ENCODE results near the gene TENM4.

TENM4 gene

GRCh38 chr11:78855116-78855515 is 585.7 kb downstream of the TENM4 start:
- Mint-ChIP-seq H3K36me3 (no peaks in the 10 kb centered on the region), H3K9me3 (ENCODE audit: low read depth) (no peaks in the 10 kb centered on the region), H3K27ac (no peak overlapping the region), H3K4me1 (ENCODE audit: low read depth) (no peaks in the 10 kb centered on the region), H3K27me3 (no peaks in the 10 kb centered on the region), H3K4me3 (no peak overlapping the region)

- Mint-ChIP-seq H3K27me3 (peaks cover 2% of the 10 kb centered on the region), H3K4me1 (ENCODE audit: low read depth) (no peaks in the 10 kb centered on the region), H3K36me3 (no peaks in the 10 kb centered on the region), H3K4me3 (no peak overlapping the region), H3K9me3 (ENCODE audit: low read depth) (no peaks in the 10 kb centered on the region), H3K27ac (no peak overlapping the region)
Measured at GRCh38 chr11:78853521-78853920, 587.3 kb downstream of the TENM4 start.

- Mint-ChIP-seq H3K27ac (no peak overlapping the region), H3K4me1 (ENCODE audit: low read depth) (no peaks in the 10 kb centered on the region), H3K9me3 (ENCODE audit: low read depth) (no peaks in the 10 kb centered on the region), H3K36me3 (no peaks in the 10 kb centered on the region), H3K27me3 (peaks cover 4% of the 10 kb centered on the region), H3K4me3 (no peak overlapping the region)
Measured at GRCh38 chr11:78851878-78852586, 588.8 kb downstream of the TENM4 start.

GRCh38 chr11:78850078-78850477 is 590.8 kb downstream of the TENM4 start:
- Mint-ChIP-seq H3K36me3 (no peaks in the 10 kb centered on the region), H3K4me1 (ENCODE audit: low read depth) (no peaks in the 10 kb centered on the region), H3K4me3 (no peak overlapping the region), H3K27ac (no peak overlapping the region), H3K27me3 (peaks cover 4% of the 10 kb centered on the region), H3K9me3 (ENCODE audit: low read depth) (no peaks in the 10 kb centered on the region)

- no peaks in the 10 kb centered on the region for H3K9me3 Mint-ChIP-seq (ENCODE audit: low read depth)
- no peak overlapping the region for H3K27ac Mint-ChIP-seq
- H3K4me3 Mint-ChIP-seq, result no peak overlapping the region
- H3K27me3 Mint-ChIP-seq, result peaks cover 16% of the 10 kb centered on the region
- no peaks in the 10 kb centered on the region for H3K4me1 Mint-ChIP-seq (ENCODE audit: low read depth)
- H3K36me3 Mint-ChIP-seq, result no peaks in the 10 kb centered on the region
Measured at GRCh38 chr11:78846269-78846668, 594.6 kb downstream of the TENM4 start.

GRCh38 chr11:78845496-78845895 is 595.3 kb downstream of the TENM4 start:
- Mint-ChIP-seq H3K4me1 (ENCODE audit: low read depth) (no peaks in the 10 kb centered on the region), H3K27me3 (peaks cover 16% of the 10 kb centered on the region), H3K9me3 (ENCODE audit: low read depth) (no peaks in the 10 kb centered on the region), H3K36me3 (no peaks in the 10 kb centered on the region), H3K4me3 (no peak overlapping the region), H3K27ac (no peak overlapping the region)

- H3K36me3 Mint-ChIP-seq, result no peaks in the 10 kb centered on the region
- H3K27me3 Mint-ChIP-seq, result peaks cover 12% of the 10 kb centered on the region
- no peaks in the 10 kb centered on the region for H3K9me3 Mint-ChIP-seq (ENCODE audit: low read depth)
- H3K4me1 Mint-ChIP-seq (ENCODE audit: low read depth), result no peaks in the 10 kb centered on the region
- H3K27ac Mint-ChIP-seq, result no peak overlapping the region
- no peak overlapping the region for H3K4me3 Mint-ChIP-seq
Measured at GRCh38 chr11:78841456-78842060, 599.3 kb downstream of the TENM4 start.

- no peaks in the 10 kb centered on the region for H3K36me3 Mint-ChIP-seq
- peaks cover 12% of the 10 kb centered on the region for H3K27me3 Mint-ChIP-seq
- no peaks in the 10 kb centered on the region for H3K4me1 Mint-ChIP-seq (ENCODE audit: low read depth)
- no peak overlapping the region for H3K27ac Mint-ChIP-seq
- H3K9me3 Mint-ChIP-seq (ENCODE audit: low read depth), result no peaks in the 10 kb centered on the region
- no peak overlapping the region for H3K4me3 Mint-ChIP-seq
Measured at GRCh38 chr11:78840623-78841022, 600.2 kb downstream of the TENM4 start.

GRCh38 chr11:78840200-78840599 is 600.6 kb downstream of the TENM4 start:
- no peaks in the 10 kb centered on the region for H3K36me3 Mint-ChIP-seq
- H3K9me3 Mint-ChIP-seq (ENCODE audit: low read depth), result no peaks in the 10 kb centered on the region
- no peak overlapping the region for H3K4me3 Mint-ChIP-seq
- peaks cover 12% of the 10 kb centered on the region for H3K27me3 Mint-ChIP-seq
- H3K27ac Mint-ChIP-seq, result no peak overlapping the region
- no peaks in the 10 kb centered on the region for H3K4me1 Mint-ChIP-seq (ENCODE audit: low read depth)

- H3K27me3 Mint-ChIP-seq, result peaks cover 12% of the 10 kb centered on the region
- no peaks in the 10 kb centered on the region for H3K9me3 Mint-ChIP-seq (ENCODE audit: low read depth)
- H3K36me3 Mint-ChIP-seq, result no peaks in the 10 kb centered on the region
- H3K27ac Mint-ChIP-seq, result no peak overlapping the region
- no peak overlapping the region for H3K4me3 Mint-ChIP-seq
- no peaks in the 10 kb centered on the region for H3K4me1 Mint-ChIP-seq (ENCODE audit: low read depth)
Measured at GRCh38 chr11:78838417-78838816, 602.4 kb downstream of the TENM4 start.

GRCh38 chr11:78835646-78836045 is 605.2 kb downstream of the TENM4 start:
- no peak overlapping the region for H3K4me3 Mint-ChIP-seq

GRCh38 chr11:78834886-78835285 is 605.9 kb downstream of the TENM4 start:
- Mint-ChIP-seq H3K9me3 (ENCODE audit: low read depth) (no peaks in the 10 kb centered on the region), H3K27me3 (no peaks in the 10 kb centered on the region), H3K27ac (no peak overlapping the region), H3K36me3 (no peaks in the 10 kb centered on the region), H3K4me3 (no peak overlapping the region), H3K4me1 (ENCODE audit: low read depth) (no peaks in the 10 kb centered on the region)

More at GRCh38 chr11:78835646-78836045, 605.2 kb downstream of the TENM4 start:
- Mint-ChIP-seq H3K36me3 (no peaks in the 10 kb centered on the region), H3K27ac (no peak overlapping the region), H3K4me1 (ENCODE audit: low read depth) (no peaks in the 10 kb centered on the region), H3K9me3 (ENCODE audit: low read depth) (no peaks in the 10 kb centered on the region), H3K27me3 (no peaks in the 10 kb centered on the region)

- Mint-ChIP-seq H3K4me1 (ENCODE audit: low read depth) (no peaks in the 10 kb centered on the region), H3K27ac (no peak overlapping the region), H3K27me3 (no peaks in the 10 kb centered on the region), H3K36me3 (no peaks in the 10 kb centered on the region), H3K9me3 (ENCODE audit: low read depth) (no peaks in the 10 kb centered on the region), H3K4me3 (no peak overlapping the region)
Measured at GRCh38 chr11:78833237-78833636, 607.6 kb downstream of the TENM4 start.

GRCh38 chr11:78832226-78832947 is 608.4 kb downstream of the TENM4 start:
- no peaks in the 10 kb centered on the region for H3K9me3 Mint-ChIP-seq (ENCODE audit: low read depth)
- no peak overlapping the region for H3K4me3 Mint-ChIP-seq
- H3K27ac Mint-ChIP-seq, result no peak overlapping the region
- H3K27me3 Mint-ChIP-seq, result no peaks in the 10 kb centered on the region
- H3K4me1 Mint-ChIP-seq (ENCODE audit: low read depth), result no peaks in the 10 kb centered on the region
- no peaks in the 10 kb centered on the region for H3K36me3 Mint-ChIP-seq

GRCh38 chr11:78831571-78831970 is 609.3 kb downstream of the TENM4 start:
- Mint-ChIP-seq H3K4me3 (no peak overlapping the region), H3K9me3 (ENCODE audit: low read depth) (no peaks in the 10 kb centered on the region), H3K36me3 (no peaks in the 10 kb centered on the region), H3K27ac (no peak overlapping the region), H3K27me3 (no peaks in the 10 kb centered on the region), H3K4me1 (ENCODE audit: low read depth) (no peaks in the 10 kb centered on the region)
